Measurements from ENCODE around the gene DDX50. TPM values are rescaled to one million over a fixed set of nuclear protein-coding genes. Genes with fewer than 3 reads are reported as not detected.
"Not testable (repeated sequence)": the region's sequence is repeated elsewhere in the genome, so short reads cannot be mapped to it uniquely, and the experiment has no call there.

DDX50 gene
- polyA plus RNA-seq, 1 experiment, result 23.1 TPM

DNA sequence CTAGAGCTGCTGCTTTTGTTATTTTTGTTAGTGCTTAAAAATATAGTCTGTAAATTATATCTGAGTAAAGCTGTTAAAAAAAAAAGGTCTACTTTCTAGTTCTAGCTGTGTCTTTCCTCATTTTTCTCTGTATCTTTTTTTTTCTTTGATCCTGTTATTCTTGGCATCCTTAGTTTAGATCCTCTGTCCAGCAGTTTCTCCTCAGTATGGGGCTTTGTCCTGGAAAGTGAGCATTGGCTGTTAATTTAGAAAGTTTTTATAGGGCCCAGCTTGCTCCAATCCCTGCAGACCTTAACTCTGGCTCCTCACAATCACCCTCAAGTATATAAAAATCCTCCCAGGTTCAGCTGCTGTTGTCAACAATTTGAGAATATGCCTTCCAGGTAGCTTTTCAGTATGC lies 23.5 kb downstream of the DDX50 start:
- no peak overlapping the region for H3K4me3 ChIP-seq (ENCODE audit: low read depth, low read length)
- no peak for DNase-seq (ENCODE audit: low read depth)
- ChIA-PET POLR2A (no interaction called here), CTCF (interaction anchor here (1.3 kb wide), 1 partner anchor 16 kb away, joined by 3 read pairs; no protein-coding TSS in a partner anchor)
- peaks cover 5% of the 10 kb centered on the region for H3K36me3 ChIP-seq (ENCODE audit: control insufficient read depth, insufficient read depth, low read length)
- no peaks in the 10 kb centered on the region for H3K27me3 ChIP-seq (ENCODE audit: control insufficient read depth, insufficient read depth, low read length)
- TF ChIP-seq, protein P1, sequence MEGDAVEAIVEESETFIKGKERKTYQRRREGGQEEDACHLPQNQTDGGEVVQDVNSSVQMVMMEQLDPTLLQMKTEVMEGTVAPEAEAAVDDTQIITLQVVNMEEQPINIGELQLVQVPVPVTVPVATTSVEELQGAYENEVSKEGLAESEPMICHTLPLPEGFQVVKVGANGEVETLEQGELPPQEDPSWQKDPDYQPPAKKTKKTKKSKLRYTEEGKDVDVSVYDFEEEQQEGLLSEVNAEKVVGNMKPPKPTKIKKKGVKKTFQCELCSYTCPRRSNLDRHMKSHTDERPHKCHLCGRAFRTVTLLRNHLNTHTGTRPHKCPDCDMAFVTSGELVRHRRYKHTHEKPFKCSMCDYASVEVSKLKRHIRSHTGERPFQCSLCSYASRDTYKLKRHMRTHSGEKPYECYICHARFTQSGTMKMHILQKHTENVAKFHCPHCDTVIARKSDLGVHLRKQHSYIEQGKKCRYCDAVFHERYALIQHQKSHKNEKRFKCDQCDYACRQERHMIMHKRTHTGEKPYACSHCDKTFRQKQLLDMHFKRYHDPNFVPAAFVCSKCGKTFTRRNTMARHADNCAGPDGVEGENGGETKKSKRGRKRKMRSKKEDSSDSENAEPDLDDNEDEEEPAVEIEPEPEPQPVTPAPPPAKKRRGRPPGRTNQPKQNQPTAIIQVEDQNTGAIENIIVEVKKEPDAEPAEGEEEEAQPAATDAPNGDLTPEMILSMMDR (IDR thresholded peaks at IDR 0.05; ENCODE audit: insufficient read depth, low read depth, low read length), result no peak

DNA sequence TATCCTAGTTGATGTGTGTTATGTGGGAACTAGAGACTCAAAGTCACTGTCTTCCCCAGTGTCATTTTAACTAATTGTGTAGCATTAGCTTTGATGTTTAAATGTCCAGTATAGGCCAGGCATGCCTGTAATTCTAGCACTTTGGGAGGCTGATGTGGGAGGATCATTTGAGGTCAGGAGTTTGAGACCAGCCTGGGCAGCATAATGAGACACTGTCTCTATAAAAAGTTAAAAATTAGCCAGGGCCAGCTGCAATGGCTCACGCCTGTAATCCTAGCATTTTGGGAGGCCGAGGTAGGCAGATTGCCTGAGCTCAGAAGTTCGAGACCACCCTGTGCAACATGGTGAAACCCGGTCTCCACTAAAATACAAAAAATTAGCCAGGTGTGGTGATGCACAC lies 24.4 kb downstream of the DDX50 start:
- TF ChIP-seq, protein P1 (IDR thresholded peaks at IDR 0.05; ENCODE audit: insufficient read depth, low read depth, low read length), result no peak
- Histone ChIP-seq H3K27me3 (ENCODE audit: control insufficient read depth, insufficient read depth, low read length) (no peaks in the 10 kb centered on the region), H3K4me3 (ENCODE audit: low read depth, low read length) (no peak overlapping the region), H3K36me3 (ENCODE audit: control insufficient read depth, insufficient read depth, low read length) (peaks cover 1% of the 10 kb centered on the region; the same call in 1 of the 2 replicates)
- ChIA-PET CTCF (interaction anchor here (0.6 to 1.5 kb wide), 2 partner anchors 11 to 71 kb away, joined by 4 read pairs; no protein-coding TSS in a partner anchor), POLR2A (no interaction called here)
- DNase-seq (ENCODE audit: low read depth), result no peak

GRCh38 chr10:68929157-68929556 lies 28.0 kb downstream of the DDX50 start:
- H3K27me3 ChIP-seq (ENCODE audit: control insufficient read depth, insufficient read depth, low read length); POLR2A ChIA-PET; DNase-seq (ENCODE audit: low read depth); CTCF ChIA-PET; H3K36me3 ChIP-seq (ENCODE audit: control insufficient read depth, insufficient read depth, low read length); H3K4me3 ChIP-seq (ENCODE audit: low read depth, low read length): not testable (repeated sequence)

DNA sequence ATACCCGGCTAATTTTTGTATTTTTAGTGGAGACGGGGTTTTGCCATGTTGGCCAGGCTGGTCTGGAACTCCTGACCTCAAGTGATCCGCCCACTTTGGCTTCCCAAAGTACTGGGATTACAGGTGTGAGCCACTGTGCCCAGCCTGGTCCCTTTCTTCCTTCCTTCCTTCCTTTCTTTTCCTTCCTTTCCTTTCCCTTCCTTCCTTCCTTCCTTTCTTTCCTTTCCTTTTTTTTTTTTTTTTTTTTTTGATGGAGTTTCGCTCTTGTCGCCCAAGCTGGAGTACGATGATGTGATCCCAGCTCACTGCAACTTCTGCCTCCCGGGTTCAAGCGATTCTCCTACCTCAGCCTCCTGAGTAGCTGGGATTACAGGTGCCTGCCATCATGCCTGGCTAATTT lies 28.8 kb downstream of the DDX50 start:
- H3K27me3 ChIP-seq (ENCODE audit: control insufficient read depth, insufficient read depth, low read length); H3K36me3 ChIP-seq (ENCODE audit: control insufficient read depth, insufficient read depth, low read length); DNase-seq (ENCODE audit: low read depth); POLR2A ChIA-PET; H3K4me3 ChIP-seq (ENCODE audit: low read depth, low read length); CTCF ChIA-PET: not testable (repeated sequence)

DNA sequence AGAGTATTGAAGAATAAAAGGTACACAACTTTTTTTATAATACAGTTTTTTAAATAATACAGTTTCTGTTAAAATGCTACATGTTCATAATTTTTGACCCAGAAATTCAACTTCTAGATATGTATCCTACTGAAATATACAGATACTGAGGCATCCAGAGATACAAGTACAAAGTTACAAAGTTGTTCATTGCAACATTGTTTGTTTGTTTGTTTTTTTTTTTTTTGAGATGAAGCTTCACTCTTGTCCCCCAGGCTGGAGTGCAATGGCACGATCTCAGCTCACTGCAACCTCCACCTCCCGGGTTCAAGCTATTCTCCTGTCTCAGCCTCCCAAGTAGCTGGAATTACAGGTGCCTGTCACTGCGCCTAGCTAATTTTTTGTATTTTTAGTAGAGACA lies 31.7 kb downstream of the DDX50 start:
- POLR2A ChIA-PET; H3K27me3 ChIP-seq (ENCODE audit: control insufficient read depth, insufficient read depth, low read length); H3K36me3 ChIP-seq (ENCODE audit: control insufficient read depth, insufficient read depth, low read length); CTCF ChIA-PET; DNase-seq (ENCODE audit: low read depth); H3K4me3 ChIP-seq (ENCODE audit: low read depth, low read length): not testable (repeated sequence)

DNA sequence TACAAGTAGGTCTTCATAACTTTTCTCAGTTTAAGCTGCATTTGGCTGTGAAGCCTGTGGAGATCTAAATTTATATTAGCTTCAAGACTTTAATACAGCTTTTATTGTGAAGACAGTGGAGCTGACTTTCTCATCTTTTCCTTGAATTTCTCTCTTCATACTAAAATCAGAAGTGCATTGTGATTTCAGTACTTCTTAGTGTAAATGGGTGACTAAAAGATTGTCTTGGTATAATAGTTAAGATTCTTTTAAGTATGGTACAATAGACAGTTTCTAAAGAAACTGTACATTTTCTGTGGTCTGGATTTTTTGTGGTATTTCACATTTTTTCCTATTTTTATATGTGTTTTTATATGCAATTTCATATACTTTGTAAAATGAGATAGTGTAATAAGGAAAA lies 33.9 kb downstream of the DDX50 start:
- no peak for DNase-seq (ENCODE audit: low read depth)
- POLR2A ChIA-PET, result no interaction called here

DNA sequence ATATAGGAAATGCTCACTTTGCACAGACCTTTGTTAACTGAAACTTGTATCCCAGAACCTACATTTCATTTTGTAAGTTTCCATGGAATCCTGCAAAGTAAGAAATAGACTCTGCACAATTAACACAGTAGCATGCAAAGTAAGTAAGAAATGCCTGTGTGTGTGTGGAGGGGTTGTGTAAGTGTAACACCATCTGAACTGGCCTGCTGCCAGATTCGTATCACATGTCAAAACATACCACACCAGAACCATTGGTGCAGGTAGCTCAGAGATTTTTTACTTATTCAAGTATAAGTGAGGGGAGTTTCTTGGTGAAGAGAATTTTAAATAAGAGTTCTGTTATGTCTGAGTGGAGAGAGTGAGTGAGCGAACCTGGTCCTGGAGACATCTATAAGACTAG lies 37.0 kb downstream of the DDX50 start:
- peaks cover 1% of the 10 kb centered on the region; the same call in 1 of the 2 replicates for H3K36me3 ChIP-seq (ENCODE audit: control insufficient read depth, insufficient read depth, low read length)
- no peak overlapping the region for H3K4me3 ChIP-seq (ENCODE audit: low read depth, low read length)
- ChIA-PET POLR2A (no interaction called here), CTCF (no interaction called here)
- DNase-seq (ENCODE audit: low read depth), result no peak
- no peaks in the 10 kb centered on the region for H3K27me3 ChIP-seq (ENCODE audit: control insufficient read depth, insufficient read depth, low read length)
- TF ChIP-seq, protein P1 (IDR thresholded peaks at IDR 0.05; ENCODE audit: insufficient read depth, low read depth, low read length), result no peak

More for the DNA sequence above, 33.9 kb downstream of the DDX50 start:
- CTCF ChIA-PET, result no interaction called here
- Histone ChIP-seq H3K27me3 (ENCODE audit: control insufficient read depth, insufficient read depth, low read length) (no peaks in the 10 kb centered on the region), H3K36me3 (ENCODE audit: control insufficient read depth, insufficient read depth, low read length) (peaks cover 3% of the 10 kb centered on the region; the same call in 1 of the 2 replicates), H3K4me3 (ENCODE audit: low read depth, low read length) (no peak overlapping the region)
- TF ChIP-seq, protein P1 (IDR thresholded peaks at IDR 0.05; ENCODE audit: insufficient read depth, low read depth, low read length), result no peak

Data from BJ (cell line).